Stomach (tissue), 9 donors: ENCODE measurements around the gene ZNF680. TPM values are rescaled to one million over a fixed set of nuclear protein-coding genes. Genes with fewer than 3 reads are reported as not detected.
A peak's percentile ranks its signal among the peaks of the same experiment; 100 is the strongest.

ENCODE experiments used
- DNase-seq, 2 donors: peaks; one replicate each; pipeline versions ENCODE4 v3.0.0 to v3.0.0-alpha.2; 2013 to 2019
- H3K27ac ChIP-seq, 5 donors: fragments of 200-600 bp in 4 of 5; sonication (generic) in 4 of 5; one replicate each; pipeline ENCODE4 v1.5.1; 2013 to 2019; ENCODE audit warnings: mild to moderate bottlenecking in 1 of 5, moderate library complexity in 1 of 5
- H3K27me3 ChIP-seq, 3 donors: fragments of 200-600 bp; sonication (generic); one replicate each; pipeline ENCODE4 v1.5.1; 2017 to 2019; ENCODE audit warnings: mixed run types in 1 of 3
- H3K36me3 ChIP-seq, 4 donors: fragments of 200-600 bp; sonication (generic); 1 replicate in 3 of 4; 2 replicates in 1 of 4; pipeline ENCODE4 v1.5.1; 2016 to 2019
- H3K4me1 ChIP-seq, 4 donors: fragments of 200-600 bp; sonication (generic); one replicate each; pipeline ENCODE4 v1.5.1; 2016 to 2019
- H3K4me3 ChIP-seq, 4 donors: fragments of 200-600 bp; sonication (generic) in 3 of 4; one replicate each; pipeline ENCODE4 v1.5.1; 2016 to 2019; ENCODE audit warnings: mild to moderate bottlenecking in 1 of 4
- H3K9me3 ChIP-seq, 4 donors: fragments of 200-600 bp; sonication (generic); one replicate each; pipeline ENCODE4 v1.5.1; 2016 to 2019
- EP300 ChIP-seq: sonication (generic); formaldehyde crosslinking; IDR thresholded peaks from one replicate; pipeline ENCODE4 v1.6.1; 2017; ENCODE audit warnings: antibody characterized with exemption
- POLR2A ChIP-seq, 4 donors: fragments of 450-650 bp; IDR thresholded peaks; one replicate each; pipeline ENCODE4 v1.6.1; 2016; ENCODE audit warnings: antibody characterized with exemption in 4 of 4, control low read depth in 2 of 4, mild to moderate bottlenecking in 1 of 4, moderate library complexity in 1 of 4
- POLR2AphosphoS5 ChIP-seq, 3 donors: sonication (generic); formaldehyde crosslinking; IDR thresholded peaks; one replicate each; pipeline ENCODE4 v1.6.1; 2016; ENCODE audit warnings: antibody characterized with exemption in 3 of 3
- WGBS, 5 donors: extraction: QIAGEN DNeasy Blood & Tissue Kit in 3 of 5; methylation state at CpG; one replicate each; pipeline versions ENCODE4 v1.1.5 to v1.1.7; 2013 to 2018; 5-methylcytosine and 5-hydroxymethylcytosine counted together
- intact Hi-C: fragments of 100-400 bp; cut with DNase I; formaldehyde crosslinking; loops from one replicate; pipeline ENCODE4 v1.15.1; 2023; ENCODE audit warnings: low total_unique reads
- polyA plus RNA-seq, 3 donors: library from polyadenylated mRNA; stranded (reverse); fragments of 200-250 nt; gene quantifications; one replicate each; pipeline ENCODE4 v1.2.3, GENCODE V29; 2013
- total RNA-seq, 5 donors: library from RNA; depleted of rRNA; stranded (reverse); fragments of >200 nt; gene quantifications; one replicate each; pipeline versions ENCODE4 v1.1.0 to v1.2.3, GENCODE V29; 2014 to 2016
- TF ChIP-seq, protein P1 (sequence below), 7 experiments: fragments of 450-650 bp in 4 of 7; fragments of 200-600 bp in 3 of 7; sonication (generic) in 3 of 7; IDR thresholded peaks; one replicate each; pipeline ENCODE4 v1.5.1; 2016 to 2019; ENCODE audit warnings: antibody characterized with exemption in 7 of 7, control low read depth in 2 of 7, mild to moderate bottlenecking in 1 of 7
- donor health status: healthy with polysubstance abuse.
- donor health status: Bipolar disorder and iron deficiency.
- donor health status: healthy.

Gene ZNF680
- total and polyA plus RNA-seq, 8 donors = 3.8 to 41.1 (median 7.6) TPM

DNA sequence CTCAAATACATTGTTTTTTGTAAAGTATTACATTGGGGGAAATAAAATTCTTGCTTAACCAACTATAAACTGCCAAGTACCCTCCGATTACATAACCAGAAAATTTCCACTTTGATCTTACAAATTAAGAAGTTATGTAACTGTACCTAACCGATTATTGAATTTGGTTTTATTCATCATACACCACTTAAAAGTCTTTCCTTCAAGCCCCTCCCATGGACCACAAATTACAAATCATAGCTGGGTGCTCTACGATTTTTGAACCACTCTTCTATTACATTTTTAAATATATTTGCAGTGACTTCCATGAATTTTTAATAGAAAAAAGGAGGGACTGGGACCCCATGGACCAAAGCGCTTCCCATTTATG, 630 bp downstream of the ZNF680 start:
- Histone ChIP-seq H3K4me1 (peaks cover 16 to 50% (median 36%) of the 10 kb centered on the region in 4 donors), H3K27me3 (no peaks in the 10 kb centered on the region), H3K9me3 (no peaks in the 10 kb centered on the region), H3K4me3 (peak overlapping the region; percentile 75 to 91 (median 86)), H3K36me3 (peaks cover 0 to 8% (median 2%) of the 10 kb centered on the region in 4 donors), H3K27ac (peak overlapping the region; percentile 83 to 90 (median 86))
- TF ChIP-seq EP300 (no peak), POLR2A (IDR thresholded peaks at IDR 0.05) (no peak), POLR2AphosphoS5 (IDR thresholded peaks at IDR 0.05) (no peak)
- TF ChIP-seq, protein P1, sequence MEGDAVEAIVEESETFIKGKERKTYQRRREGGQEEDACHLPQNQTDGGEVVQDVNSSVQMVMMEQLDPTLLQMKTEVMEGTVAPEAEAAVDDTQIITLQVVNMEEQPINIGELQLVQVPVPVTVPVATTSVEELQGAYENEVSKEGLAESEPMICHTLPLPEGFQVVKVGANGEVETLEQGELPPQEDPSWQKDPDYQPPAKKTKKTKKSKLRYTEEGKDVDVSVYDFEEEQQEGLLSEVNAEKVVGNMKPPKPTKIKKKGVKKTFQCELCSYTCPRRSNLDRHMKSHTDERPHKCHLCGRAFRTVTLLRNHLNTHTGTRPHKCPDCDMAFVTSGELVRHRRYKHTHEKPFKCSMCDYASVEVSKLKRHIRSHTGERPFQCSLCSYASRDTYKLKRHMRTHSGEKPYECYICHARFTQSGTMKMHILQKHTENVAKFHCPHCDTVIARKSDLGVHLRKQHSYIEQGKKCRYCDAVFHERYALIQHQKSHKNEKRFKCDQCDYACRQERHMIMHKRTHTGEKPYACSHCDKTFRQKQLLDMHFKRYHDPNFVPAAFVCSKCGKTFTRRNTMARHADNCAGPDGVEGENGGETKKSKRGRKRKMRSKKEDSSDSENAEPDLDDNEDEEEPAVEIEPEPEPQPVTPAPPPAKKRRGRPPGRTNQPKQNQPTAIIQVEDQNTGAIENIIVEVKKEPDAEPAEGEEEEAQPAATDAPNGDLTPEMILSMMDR (IDR thresholded peaks at IDR 0.05) = no peak
- intact Hi-C loops = no loop called here
- 11 to 17% (median 17%) methylated on average over 4 of the region's 4 CpGs for WGBS, 5 donors
- DNase-seq = peak in 1 of 2 donors; percentile 9

GRCh38 chr7:64559206-64559605, 3.7 kb downstream of the ZNF680 start:
- Histone ChIP-seq H3K36me3 (peaks cover 0 to 9% (median 8%) of the 10 kb centered on the region in 4 donors), H3K9me3 (peaks cover 0 to 4% (median 0%) of the 10 kb centered on the region in 4 donors), H3K27ac (peak overlapping the region in 4 of 5 donors; percentile 27 to 68 (median 46)), H3K4me1 (peaks cover 16 to 55% (median 36%) of the 10 kb centered on the region in 4 donors), H3K4me3 (peak overlapping the region in 1 of 4 donors; percentile 1), H3K27me3 (no peaks in the 10 kb centered on the region)
- WGBS, 5 donors = 34 to 48% (median 42%) methylated on average over 5 of the region's 5 CpGs
- no peak for DNase-seq
- TF ChIP-seq POLR2A (IDR thresholded peaks at IDR 0.05) (no peak), EP300 (no peak), POLR2AphosphoS5 (IDR thresholded peaks at IDR 0.05) (no peak)
- TF ChIP-seq, protein P1 (IDR thresholded peaks at IDR 0.05) = no peak
- intact Hi-C loops = no loop called here

- TF ChIP-seq POLR2AphosphoS5 (IDR thresholded peaks at IDR 0.05) = no peak
- TF ChIP-seq EP300 = no peak
- TF ChIP-seq, protein P1 (IDR thresholded peaks at IDR 0.05) = no peak
- no peak for TF ChIP-seq POLR2A (IDR thresholded peaks at IDR 0.05)
- H3K27me3 ChIP-seq = no peaks in the 10 kb centered on the region
- H3K36me3 ChIP-seq = peaks cover 0 to 10% (median 9%) of the 10 kb centered on the region in 4 donors
- peak overlapping the region in 1 of 4 donors; percentile 1 for H3K4me3 ChIP-seq
- intact Hi-C loops = no loop called here
- peaks cover 0 to 7% (median 0%) of the 10 kb centered on the region in 4 donors for H3K9me3 ChIP-seq
- peaks cover 16 to 54% (median 35%) of the 10 kb centered on the region in 4 donors for H3K4me1 ChIP-seq
- 54 to 74% (median 60%) methylated on average over 4 of the region's 4 CpGs for WGBS, 5 donors
- no peak for DNase-seq
- peak overlapping the region in 4 of 5 donors; percentile 27 to 68 (median 46) for H3K27ac ChIP-seq
Observed at GRCh38 chr7:64558781-64559180, 4.1 kb downstream of the ZNF680 start.

- WGBS, 5 donors = 81 to 96% (median 89%) methylated on average over 1 of the region's 1 CpG
- Histone ChIP-seq H3K4me3 (no peak overlapping the region), H3K4me1 (peaks cover 16 to 49% (median 33%) of the 10 kb centered on the region in 4 donors)
Observed at GRCh38 chr7:64558323-64558705, 4.6 kb downstream of the ZNF680 start.

More at GRCh38 chr7:64558323-64558705, 4.6 kb downstream of the ZNF680 start:
- peaks cover 0 to 12% (median 10%) of the 10 kb centered on the region in 4 donors for H3K36me3 ChIP-seq
- intact Hi-C loops = no loop called here
- H3K9me3 ChIP-seq = peaks cover 0 to 7% (median 0%) of the 10 kb centered on the region in 4 donors
- peak overlapping the region in 2 of 5 donors; percentile 55 to 68 for H3K27ac ChIP-seq
- no peak for DNase-seq
- no peaks in the 10 kb centered on the region for H3K27me3 ChIP-seq
- no peak for TF ChIP-seq EP300
- TF ChIP-seq POLR2A (IDR thresholded peaks at IDR 0.05) = no peak
- TF ChIP-seq, protein P1 (IDR thresholded peaks at IDR 0.05) = no peak
- TF ChIP-seq POLR2AphosphoS5 (IDR thresholded peaks at IDR 0.05) = no peak
